GM11168 (cell line): ENCODE results near the gene HSCB.
"Not testable (repeated sequence)": the region's sequence is repeated elsewhere in the genome, so short reads cannot be mapped to it uniquely, and the experiment has no call there.

Experiments
- in situ Hi-C: fragments of 300-500 bp; cut with MboI; formaldehyde crosslinking; loops from one replicate; pipeline ENCODE4 v1.12.0; 2022; ENCODE audit warnings: low sequenced_read_pairs; ENCODE audit not compliant: unreplicated experiment

HSCB gene

DNA sequence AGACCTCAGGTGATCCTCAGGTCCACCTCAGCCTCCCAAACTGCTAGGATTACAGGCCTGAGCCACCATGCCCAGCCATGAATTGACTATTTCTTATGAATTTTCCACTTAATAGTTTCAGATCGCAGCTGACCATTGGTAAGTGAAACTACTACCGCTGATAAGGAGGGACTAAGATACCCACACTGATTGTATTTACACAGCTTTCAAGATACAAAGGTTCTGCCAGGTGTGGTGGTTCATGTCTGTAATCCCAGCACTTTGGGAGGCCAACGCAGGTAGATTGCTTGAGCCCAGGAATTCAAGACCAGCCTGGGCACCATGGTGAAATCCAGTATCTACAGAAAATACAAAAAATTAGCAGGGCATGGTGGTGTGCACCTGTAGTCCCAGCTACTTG lies 4.1 kb upstream of the HSCB start:
- in situ Hi-C loops = no loop called here

DNA sequence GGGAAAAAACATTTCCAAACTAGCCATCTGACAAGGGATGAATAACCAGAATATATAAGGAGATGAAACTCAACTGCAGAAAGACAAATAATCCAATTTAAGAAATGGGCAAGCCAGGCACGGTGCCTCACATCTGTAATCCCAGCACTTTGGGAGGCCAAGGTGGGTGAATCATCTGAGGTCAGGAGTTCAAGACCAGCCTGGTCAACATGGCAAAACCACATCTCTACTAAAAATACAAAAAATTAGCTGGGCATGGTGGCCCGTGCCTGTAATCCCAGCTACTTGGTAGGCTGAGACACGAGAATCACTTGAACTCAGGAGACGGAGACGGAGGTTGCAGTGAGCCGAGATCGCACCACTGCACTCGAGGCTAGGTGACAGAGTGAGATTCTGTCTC lies 3.0 kb upstream of the HSCB start:
- in situ Hi-C loops = not testable (repeated sequence)

DNA sequence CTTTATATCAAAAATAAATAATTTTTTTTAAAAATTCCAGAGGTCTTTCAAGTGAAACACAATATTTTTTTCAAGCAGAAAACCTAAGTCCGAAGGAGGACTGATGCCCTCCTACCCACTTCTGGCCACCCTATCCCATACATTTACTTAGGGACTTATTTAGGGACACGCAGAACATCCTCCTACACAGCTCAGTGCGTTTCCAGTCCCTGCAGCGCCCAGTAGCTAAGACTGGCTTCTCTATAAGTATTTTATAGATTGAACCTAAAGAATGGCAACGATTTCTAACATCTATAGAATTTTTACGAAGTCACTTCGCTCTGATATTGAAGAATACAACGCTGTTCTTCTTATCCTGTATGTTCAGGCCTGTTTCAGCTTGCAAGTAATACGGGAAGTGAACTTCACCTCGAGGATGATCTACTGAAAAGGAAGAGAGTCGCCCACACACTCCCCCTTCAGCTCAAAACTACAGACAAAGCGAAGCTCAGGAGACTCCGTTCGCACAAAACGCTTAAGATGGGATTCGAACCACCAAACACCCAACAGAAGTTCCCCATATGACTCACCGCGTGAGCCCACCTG lies 547 bp upstream of the HSCB start:
- in situ Hi-C loops = no loop called here

DNA sequence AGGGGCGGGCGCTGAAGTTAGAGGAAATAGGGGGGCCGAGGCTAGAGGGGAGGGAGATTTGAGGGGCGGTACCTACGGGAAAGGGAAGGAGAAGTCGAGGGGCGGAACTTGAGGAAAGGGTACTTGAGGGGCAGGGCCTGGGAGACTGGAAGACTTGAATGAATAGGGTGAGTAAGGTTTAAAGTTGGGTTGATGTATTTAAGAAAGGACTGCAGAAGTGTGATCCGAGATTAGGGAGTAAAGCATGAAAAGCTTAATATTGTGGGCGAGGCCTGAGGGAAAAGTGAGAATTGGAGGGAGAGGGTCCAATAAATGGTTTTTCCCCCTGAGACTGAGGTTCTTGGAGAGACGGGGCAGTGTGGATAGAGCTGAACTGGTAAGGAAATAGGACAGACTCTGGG lies 723 bp downstream of the HSCB start:
- in situ Hi-C loops = no loop called here

DNA sequence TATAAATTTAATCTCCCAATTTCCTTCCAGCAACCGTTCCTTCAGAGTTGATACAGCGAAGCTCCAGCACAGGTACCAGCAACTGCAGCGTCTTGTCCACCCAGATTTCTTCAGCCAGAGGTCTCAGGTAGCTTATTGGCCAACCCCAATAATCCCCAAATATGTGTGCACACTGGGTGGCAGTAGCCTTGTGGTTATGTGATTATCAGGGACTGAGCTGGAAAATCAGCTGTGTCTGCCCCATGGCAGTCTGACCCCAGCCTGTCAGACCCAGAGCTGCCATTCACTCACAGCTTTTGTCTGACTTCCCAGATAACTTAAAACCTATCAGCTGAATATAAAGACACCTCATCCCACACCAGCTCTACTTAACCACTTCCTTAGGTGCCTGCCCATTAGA lies 2.0 kb downstream of the HSCB start:
- in situ Hi-C loops = no loop called here

DNA sequence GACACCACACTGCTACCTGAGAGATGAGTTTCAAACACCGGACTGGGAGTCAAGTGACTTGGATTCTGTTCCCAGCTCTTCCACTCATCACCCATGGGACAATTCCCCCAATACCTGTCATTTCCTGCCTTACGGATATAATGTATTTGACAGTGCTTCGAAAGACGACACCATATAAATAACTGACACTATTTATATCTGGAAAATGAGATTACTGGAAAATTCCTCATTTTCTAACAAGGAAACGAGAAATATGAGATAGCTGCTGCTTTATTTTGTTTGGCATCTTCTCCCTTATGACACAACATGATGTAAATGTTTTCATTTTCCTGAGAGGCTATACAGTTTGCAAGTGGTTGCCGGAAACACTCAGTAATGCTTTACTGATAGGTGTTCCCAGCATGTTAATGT lies 8.6 kb downstream of the HSCB start:
- in situ Hi-C loops = no loop called here

DNA sequence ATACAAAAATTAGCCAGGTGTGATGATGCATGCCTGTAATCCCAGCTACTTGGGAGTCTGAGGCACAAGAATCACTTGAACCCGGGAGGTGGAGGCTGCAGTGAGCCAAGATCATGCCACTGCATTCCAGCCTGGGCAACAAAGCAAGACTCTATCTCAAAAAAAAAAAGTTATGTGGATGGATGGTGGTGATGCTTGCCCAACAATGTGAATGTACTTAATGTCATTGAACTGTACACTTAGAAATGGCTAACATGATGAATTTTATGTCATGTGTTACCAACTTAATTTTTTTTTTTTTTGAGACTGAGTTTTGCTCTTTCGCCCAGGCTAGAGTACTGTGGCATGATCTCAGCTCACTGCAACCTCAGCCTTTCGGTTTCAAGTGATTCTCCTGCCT lies 12.7 kb downstream of the HSCB start:
- in situ Hi-C loops = not testable (repeated sequence)

DNA sequence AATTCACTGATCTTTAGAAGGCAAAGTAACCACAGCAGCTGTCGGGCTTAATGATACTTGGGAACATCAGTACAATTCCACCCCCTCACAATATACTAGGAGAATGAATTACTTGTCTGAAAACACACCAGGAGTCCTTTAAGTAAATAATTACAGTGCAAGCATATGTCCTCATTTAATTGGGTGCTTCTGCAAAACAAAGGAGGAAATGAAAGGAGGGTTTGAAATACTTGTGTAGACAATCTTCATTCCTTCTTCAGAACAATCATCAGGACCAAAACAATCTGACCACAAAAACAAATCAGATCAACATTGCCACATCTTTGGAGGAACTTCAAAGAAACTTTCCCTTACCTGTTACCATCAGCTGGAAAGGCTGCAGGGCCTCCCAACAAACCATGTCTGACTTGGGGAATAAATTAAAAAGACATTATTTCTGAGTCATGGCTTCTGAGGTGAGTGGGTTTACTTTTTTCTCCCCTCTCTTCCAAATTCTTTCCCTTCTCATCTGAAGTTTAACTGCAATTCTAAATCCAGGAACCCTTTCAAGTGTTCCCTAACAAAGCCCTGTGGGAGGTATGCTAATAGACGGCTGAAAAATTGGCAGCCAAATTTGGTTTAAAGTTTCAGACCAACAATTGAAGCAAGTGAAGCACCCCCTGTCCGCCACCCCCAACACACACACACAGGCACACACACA lies 18.2 kb downstream of the HSCB start:
- in situ Hi-C loops = no loop called here

DNA sequence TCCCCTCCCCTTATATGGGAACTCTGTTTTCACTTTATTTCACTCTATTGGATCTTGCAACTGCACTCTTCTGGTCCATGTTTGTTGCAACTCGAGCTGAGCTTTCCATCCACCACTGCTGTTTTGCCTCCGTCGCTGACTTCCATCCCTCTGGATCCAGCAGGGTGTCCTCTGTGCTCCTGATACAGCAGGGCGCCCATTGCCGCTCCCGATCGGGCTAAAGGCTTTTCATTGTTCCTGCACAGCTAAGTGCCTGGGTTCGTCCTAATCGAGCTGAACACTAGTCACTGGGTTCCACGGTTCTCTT lies 19.6 kb downstream of the HSCB start:
- in situ Hi-C loops = no loop called here

DNA sequence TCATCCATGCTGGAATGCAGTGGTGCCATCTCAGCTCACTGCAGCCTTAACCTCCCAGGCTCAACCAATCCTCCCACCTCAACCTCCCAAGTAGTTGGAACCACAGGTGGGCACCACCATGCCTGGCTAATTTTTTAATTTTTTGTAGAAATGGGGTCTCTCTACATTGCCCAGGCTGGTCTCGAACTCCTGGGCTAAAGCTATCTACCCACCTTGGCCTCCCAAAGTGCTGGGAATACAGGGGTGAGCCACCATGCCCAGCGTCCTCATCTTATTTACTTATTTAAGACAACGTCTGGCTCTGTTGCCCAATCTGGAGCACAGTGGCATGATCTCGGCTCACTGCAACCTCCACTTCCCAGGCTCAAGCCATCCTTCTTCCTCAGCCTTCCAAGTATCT lies 20.2 kb downstream of the HSCB start:
- in situ Hi-C loops = not testable (repeated sequence)

DNA sequence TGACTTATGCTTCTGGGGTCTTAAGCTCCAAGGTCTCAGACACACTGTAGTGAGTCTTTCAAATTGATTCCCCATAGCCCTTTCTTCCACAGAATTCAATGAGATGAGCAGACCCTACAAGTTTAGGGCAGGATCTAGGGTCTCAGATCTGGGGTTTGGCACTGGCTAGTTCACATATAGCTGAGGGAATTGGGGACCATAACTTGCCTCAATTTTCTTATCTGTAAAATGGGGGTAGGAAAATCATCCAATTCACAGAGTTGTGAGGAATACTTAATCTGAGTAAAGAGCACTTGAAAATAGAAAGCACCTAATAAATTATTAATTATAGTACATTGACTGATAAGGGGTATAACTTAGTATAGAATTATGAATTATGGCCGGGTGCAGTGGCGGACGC lies 24.8 kb downstream of the HSCB start:
- in situ Hi-C loops = no loop called here

DNA sequence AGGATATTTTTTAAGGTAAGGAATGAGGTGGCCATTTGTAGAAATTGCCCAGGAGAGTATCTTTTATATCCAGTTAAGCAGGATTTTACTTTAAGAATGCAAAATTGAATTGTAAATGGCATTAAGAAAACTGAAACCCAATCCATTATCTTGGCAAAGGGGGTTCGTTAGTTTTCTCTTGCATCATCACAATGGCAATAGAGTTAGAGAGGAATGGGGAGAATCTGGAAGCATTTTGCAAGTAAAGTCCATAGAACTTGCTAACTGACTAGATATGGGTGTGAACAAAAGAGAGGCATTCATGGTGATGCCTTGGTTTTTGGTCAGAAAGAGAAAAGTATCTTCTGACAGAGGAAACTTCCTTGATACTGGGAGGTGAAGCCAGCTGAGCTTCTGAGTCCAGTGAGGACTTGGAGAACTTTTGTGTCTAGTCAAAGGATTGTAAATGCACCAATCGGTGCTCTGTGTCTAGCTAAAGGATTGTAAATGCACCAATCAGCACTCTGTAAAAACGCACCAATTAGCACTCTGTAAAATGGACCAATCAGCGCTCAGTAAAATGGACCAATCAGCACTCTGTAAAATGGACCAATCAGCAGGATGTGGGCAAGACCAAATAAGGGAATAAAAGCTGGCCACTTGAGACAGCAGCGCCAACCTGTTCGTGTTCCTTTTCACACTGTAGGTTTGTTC lies 27.0 kb downstream of the HSCB start:
- in situ Hi-C loops = no loop called here

DNA sequence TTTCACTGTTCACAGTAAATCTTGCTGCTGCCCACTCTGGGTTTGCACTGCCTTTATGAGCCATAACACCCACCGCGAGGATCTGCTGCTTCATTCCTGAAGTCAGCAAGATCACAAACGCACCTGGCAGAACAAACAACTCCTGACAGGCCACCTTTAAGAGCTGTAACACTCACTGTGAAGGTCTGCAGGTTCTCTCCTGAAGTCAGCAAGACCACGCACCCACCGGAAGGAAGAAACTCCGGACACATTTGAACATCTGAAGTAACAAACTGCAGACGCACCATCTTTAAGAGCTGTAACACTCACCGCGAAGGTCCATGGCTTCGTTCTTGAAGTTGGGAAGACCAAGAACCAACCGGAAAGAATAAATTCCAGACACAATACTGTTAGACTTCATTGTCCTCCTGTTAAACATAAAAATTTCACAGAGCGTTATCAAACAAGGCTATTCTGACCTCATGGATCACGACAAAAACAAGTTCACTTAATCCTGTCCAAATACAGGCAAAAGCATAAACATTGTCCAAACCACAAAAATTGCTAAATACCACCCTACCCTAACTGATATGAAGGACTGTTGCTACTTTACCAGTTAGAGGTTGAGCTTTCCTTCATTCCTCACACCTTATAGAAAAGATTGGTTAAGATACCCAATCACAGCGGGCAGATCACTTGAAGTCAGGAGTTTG lies 27.7 kb downstream of the HSCB start:
- in situ Hi-C loops = no loop called here

DNA sequence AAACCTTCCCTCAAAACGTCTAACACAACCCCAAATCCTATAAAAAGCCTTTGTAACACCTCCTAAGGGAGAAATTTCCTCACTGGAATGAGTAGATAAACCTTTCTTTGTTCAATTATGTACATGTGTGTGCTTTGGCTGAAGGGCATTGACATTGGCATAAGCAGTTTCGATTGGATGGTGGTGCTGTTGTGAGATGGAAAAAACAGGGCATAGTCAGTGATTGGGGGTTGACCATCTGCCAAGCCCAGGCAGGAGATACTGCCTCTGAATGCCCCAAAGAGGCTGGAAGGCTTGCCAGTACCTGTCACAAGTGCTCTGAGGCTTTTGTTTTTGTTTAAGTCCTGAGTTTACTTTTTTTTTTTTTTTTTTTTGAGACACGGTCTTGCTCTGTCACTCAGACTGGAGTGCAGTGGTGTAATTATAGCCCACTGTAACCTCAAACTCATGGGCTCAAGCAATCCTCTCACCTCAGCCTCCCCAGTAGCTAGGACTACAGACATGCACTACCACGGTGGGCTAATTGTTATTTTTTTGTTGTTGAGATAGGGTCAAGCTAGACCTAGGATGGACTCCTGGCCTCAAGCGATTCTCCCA lies 29.5 kb downstream of the HSCB start:
- in situ Hi-C loops = no loop called here

DNA sequence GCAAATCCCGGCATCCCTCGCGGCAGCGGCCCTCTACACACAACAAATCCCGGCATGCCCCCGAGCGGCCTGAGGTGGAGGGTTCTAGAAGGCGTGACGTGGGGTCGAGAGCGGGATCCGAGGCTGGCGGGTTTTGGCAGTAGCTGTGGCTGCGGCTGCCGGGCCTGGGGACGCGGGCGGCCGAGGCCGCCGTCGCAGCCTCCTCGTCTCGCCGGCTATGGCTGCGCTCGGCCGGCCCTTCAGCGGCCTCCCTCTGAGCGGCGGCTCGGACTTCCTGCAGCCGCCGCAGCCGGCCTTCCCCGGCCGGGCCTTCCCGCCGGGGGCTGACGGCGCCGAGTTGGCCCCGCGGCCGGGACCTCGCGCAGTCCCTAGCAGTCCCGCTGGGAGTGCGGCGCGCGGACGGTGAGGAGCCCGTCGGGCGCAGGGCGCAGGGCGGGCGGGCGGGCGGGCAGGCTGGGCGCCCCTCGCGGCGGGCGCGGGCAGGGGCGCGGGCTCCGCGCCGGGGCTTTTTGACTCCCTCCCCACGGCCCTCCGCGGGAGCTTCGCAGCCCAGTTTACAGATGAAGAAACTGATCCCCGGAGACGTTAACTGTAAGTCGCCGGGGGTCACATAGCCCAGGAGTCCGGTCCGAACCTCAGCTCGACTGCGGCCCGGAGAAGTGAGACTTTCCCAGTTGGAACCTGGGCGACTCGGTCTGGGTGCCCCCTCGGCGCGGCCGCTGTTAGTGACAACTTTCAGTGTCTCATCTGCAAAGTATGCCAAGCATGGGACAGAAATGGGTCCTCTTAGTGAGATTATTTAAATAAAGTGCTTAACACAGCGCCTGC lies 31.0 kb downstream of the HSCB start, which contains the start of gene CCDC117:
Gene CCDC117, plus strand, starts transcription at position 63 of the 828 bp plus-strand sequence. Its CDS starts 155 bp downstream, at position 218.
- in situ Hi-C loops = no loop called here

DNA sequence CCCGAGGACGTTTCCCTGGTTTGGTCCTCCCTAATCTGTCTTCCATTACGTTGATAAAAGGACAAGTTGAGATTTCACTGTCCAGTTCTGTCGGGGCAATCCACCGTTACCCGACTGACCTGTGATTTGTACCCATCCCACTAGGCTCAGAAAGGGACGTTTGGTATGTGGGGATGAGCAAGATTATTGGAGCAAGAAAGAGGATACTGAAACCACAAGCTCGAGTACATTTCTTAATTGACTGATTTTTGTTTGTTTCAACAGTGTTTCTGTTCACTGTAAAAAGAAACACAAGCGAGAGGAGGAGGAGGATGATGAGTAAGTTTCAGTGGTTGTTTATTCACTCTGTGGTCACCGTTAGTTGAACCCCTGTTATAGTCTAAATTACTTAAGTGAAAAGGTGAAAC lies 31.6 kb downstream of the HSCB start:
- in situ Hi-C loops = no loop called here

DNA sequence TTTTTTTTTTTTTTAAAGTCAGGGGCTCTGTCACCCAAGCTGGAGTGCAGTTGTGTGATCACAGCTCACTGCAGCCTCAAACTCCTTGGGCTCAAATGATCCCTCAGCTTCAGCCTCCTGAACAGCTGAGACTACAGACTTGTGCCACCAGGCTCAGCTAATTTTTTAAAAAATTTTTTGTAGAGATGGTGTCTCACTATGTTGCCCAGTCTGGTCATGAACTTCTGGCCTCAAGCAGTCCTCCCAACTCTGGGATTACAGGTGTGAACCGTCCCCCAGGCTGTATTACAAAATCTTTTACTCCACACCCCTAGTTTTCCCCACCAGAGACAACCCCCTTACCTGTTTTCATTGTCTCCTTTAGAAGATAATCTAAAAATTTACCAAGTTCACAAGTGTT lies 32.5 kb downstream of the HSCB start:
- in situ Hi-C loops = no loop called here

DNA sequence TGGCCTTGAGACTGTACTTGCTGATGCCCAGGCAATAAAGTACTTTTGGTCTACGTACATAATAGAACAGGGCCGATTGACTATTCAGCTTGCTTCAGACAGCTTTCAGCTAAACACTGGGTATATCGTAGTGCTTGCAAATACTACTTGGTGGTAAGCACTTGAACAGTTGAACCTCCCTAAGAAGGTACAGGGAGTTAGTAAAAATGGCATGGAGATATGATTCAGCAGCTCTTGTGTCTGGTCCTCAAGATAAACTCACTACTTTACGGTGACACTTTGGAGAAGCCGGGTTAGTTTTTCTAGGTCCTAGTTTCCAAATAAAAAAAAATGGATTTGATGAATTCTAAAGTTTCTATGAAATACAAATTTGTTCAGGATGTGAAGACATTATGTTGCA lies 38.0 kb downstream of the HSCB start:
- in situ Hi-C loops = loop anchor here (5.0 to 10.0 kb wide), 2 partner anchors 33 to 55 kb away; no protein-coding TSS in a partner anchor

DNA sequence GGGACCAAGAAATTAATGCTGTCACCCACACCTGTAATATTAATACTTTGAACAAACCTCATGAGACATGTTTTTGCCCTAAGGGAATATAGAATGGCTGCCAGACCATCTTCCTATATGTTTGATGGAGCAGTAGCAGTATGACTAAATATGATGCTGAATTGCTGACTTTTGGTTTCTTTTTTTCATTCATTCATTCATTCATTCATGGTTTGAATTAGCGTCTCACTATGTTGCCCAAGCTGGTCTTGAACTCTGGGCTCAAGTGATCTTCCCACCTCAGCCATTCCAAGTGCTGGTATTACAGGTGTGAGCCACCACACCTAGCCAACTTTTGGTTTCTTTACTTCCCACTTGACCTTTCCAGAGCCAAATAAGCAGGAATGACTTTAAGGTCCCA lies 38.5 kb downstream of the HSCB start:
- in situ Hi-C loops = loop anchor here (5.0 to 10.0 kb wide), 2 partner anchors 33 to 55 kb away; no protein-coding TSS in a partner anchor
